Measurements from ENCODE around the gene MT1H. TPM values are rescaled to one million over a fixed set of nuclear protein-coding genes. Genes with fewer than 3 reads are reported as not detected.

Gene MT1H
- total and polyA plus RNA-seq, 2 of the 13 experiments (the other 11 are each of a cell fraction or from before 2014, with no cell fraction given) = 0.60 TPM; not detected in 1

- no peak for FAIRE-seq
- Histone ChIP-seq H2AFZ (ENCODE audit: low read length) (no peak overlapping the region), H4K20me1 (ENCODE audit: insufficient read depth, low read length) (no peaks in the 10 kb centered on the region), H3K4me2 (ENCODE audit: low read depth, low read length) (no peak overlapping the region), H3K9me3 (ENCODE audit: low read length) (no peaks in the 10 kb centered on the region), H3K4me1 (ENCODE audit: insufficient read depth, low read length) (peaks cover 33% of the 10 kb centered on the region), H3K4me3 (replicated peaks in 1 of 3; ENCODE audit: insufficient read depth in 1 of 3, low read depth in 2 of 3, low read length in 3 of 3) (no peak overlapping the region), H3K27ac (ENCODE audit: extremely low read length, insufficient read depth, low read length) (no peak overlapping the region), H3K36me3 (replicated peaks in 1 of 2; ENCODE audit: control insufficient read depth in 1 of 2, insufficient read depth in 2 of 2, low read length in 2 of 2) (no peaks in the 10 kb centered on the region), H3K27me3 (ENCODE audit: control insufficient read depth in 1 of 2, insufficient read depth in 2 of 2, low read length in 2 of 2) (peaks cover 10 to 92% of the 10 kb centered on the region in 2 experiments; a peak in 4 of 5 replicates), H3K9ac (ENCODE audit: insufficient read depth, low read depth, low read length) (no peak overlapping the region), H3K79me2 (ENCODE audit: insufficient read depth, low read length) (no peaks in the 10 kb centered on the region)
- TF ChIP-seq MNT (IDR thresholded peaks at IDR 0.05) = no peak
- no peak for TF ChIP-seq SALL2 (CRISPR knock-in tag; IDR thresholded peaks at IDR 0.05)
- no peak for TF ChIP-seq ZNF335 (CRISPR knock-in tag; IDR thresholded peaks at IDR 0.05)
- 65% methylated on average over 47 of the region's 47 CpGs for WGBS (ENCODE audit: low lambda C conversion rate)
- ATAC-seq = no peak
- no peak for DNase-seq (ENCODE audit: low spot score)
- BruUV-seq (replicated peaks) = no TSS peak
- POLR2A ChIA-PET = no interaction called here
- in situ Hi-C loops (cut with HindIII; ENCODE audit: extremely low pct_ligation_motif_present, low pct_unique_long_range_greater_than_20kb) = no loop called here
- CTCF ChIA-PET (ENCODE audit: low intra/inter-chr PET ratio, low total read pairs) = no interaction called here
- intact Hi-C loops (cut with micrococcal nuclease; ENCODE audit: unreplicated experiment) = no loop called here
Observed at GRCh38 chr16:56634715-56635440, 34.7 kb upstream of the MT1H start.

- ATAC-seq (no peak), DNase-seq (ENCODE audit: low spot score) (no peak), FAIRE-seq (no peak)
- Histone ChIP-seq H3K4me1 (ENCODE audit: insufficient read depth, low read length) (peaks cover 33% of the 10 kb centered on the region), H3K27me3 (ENCODE audit: control insufficient read depth in 1 of 2, insufficient read depth in 2 of 2, low read length in 2 of 2) (peaks cover 10 to 85% of the 10 kb centered on the region in 2 experiments; a peak in 4 of 5 replicates), H3K27ac (ENCODE audit: extremely low read length, insufficient read depth, low read length) (no peak overlapping the region), H3K79me2 (ENCODE audit: insufficient read depth, low read length) (no peaks in the 10 kb centered on the region), H3K4me3 (replicated peaks in 1 of 3; ENCODE audit: insufficient read depth in 1 of 3, low read depth in 2 of 3, low read length in 3 of 3) (no peak overlapping the region), H3K9ac (ENCODE audit: insufficient read depth, low read depth, low read length) (no peak overlapping the region), H4K20me1 (ENCODE audit: insufficient read depth, low read length) (no peaks in the 10 kb centered on the region), H3K9me3 (ENCODE audit: low read length) (no peaks in the 10 kb centered on the region), H3K4me2 (ENCODE audit: low read depth, low read length) (no peak overlapping the region), H2AFZ (ENCODE audit: low read length) (no peak overlapping the region), H3K36me3 (replicated peaks in 1 of 2; ENCODE audit: control insufficient read depth in 1 of 2, insufficient read depth in 2 of 2, low read length in 2 of 2) (no peaks in the 10 kb centered on the region)
- 77% methylated on average over 32 of the region's 40 CpGs for WGBS (ENCODE audit: low lambda C conversion rate)
- ChIA-PET POLR2A (no interaction called here), CTCF (ENCODE audit: low intra/inter-chr PET ratio, low total read pairs) (no interaction called here)
- BruUV-seq (replicated peaks) = no TSS peak
- intact Hi-C loops (cut with micrococcal nuclease; ENCODE audit: unreplicated experiment) (no loop called here), in situ Hi-C loops (cut with HindIII; ENCODE audit: extremely low pct_ligation_motif_present, low pct_unique_long_range_greater_than_20kb) (no loop called here)
- TF ChIP-seq POLR2AphosphoS2 (IDR thresholded peaks at IDR 0.05; ENCODE audit: low read depth, low read length) = no peak
Observed at GRCh38 chr16:56635441-56635967, 34.1 kb upstream of the MT1H start.

All from HepG2 (cell line).